Lower leg skin (tissue), 3 donors: ENCODE results near the gene HSD11B2.

Source experiments
- POLR2A ChIP-seq, 2 donors: fragments of 450-650 bp; IDR thresholded peaks; one replicate each; pipeline ENCODE4 v1.6.1; 2016 to 2017; ENCODE audit warnings: antibody characterized with exemption in 2 of 2, mild to moderate bottlenecking in 1 of 2, moderate library complexity in 1 of 2
- TF ChIP-seq, protein P1 (sequence below), 3 donors: fragments of 450-650 bp; IDR thresholded peaks; one replicate each; pipeline ENCODE4 v1.5.1; 2016; ENCODE audit warnings: antibody characterized with exemption in 3 of 3, mild to moderate bottlenecking in 3 of 3, moderate library complexity in 2 of 3

DNA sequence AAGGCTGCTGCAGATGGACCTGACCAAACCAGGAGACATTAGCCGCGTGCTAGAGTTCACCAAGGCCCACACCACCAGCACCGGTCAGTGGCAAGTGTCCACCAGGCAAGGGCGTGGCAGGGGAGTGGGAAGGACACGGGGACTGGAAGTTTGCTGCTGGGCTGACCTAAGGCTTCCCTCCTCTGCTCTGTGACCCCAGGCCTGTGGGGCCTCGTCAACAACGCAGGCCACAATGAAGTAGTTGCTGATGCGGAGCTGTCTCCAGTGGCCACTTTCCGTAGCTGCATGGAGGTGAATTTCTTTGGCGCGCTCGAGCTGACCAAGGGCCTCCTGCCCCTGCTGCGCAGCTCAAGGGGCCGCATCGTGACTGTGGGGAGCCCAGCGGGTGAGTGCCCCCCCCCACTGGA lies 4.8 kb downstream of the HSD11B2 start:
- TF ChIP-seq, protein P1, sequence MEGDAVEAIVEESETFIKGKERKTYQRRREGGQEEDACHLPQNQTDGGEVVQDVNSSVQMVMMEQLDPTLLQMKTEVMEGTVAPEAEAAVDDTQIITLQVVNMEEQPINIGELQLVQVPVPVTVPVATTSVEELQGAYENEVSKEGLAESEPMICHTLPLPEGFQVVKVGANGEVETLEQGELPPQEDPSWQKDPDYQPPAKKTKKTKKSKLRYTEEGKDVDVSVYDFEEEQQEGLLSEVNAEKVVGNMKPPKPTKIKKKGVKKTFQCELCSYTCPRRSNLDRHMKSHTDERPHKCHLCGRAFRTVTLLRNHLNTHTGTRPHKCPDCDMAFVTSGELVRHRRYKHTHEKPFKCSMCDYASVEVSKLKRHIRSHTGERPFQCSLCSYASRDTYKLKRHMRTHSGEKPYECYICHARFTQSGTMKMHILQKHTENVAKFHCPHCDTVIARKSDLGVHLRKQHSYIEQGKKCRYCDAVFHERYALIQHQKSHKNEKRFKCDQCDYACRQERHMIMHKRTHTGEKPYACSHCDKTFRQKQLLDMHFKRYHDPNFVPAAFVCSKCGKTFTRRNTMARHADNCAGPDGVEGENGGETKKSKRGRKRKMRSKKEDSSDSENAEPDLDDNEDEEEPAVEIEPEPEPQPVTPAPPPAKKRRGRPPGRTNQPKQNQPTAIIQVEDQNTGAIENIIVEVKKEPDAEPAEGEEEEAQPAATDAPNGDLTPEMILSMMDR (IDR thresholded peaks at IDR 0.05): no peak
- no peak for TF ChIP-seq POLR2A (IDR thresholded peaks at IDR 0.05)
